Ishikawa (cell line): ENCODE data around the gene UBC.

ENCODE experiments used
- EP300 ChIP-seq: IDR thresholded peaks from 2 replicates; pipeline ENCODE4 v1.6.1; 2012; ENCODE audit warnings: borderline replicate concordance
- NFIC ChIP-seq: IDR thresholded peaks from 2 replicates; pipeline ENCODE4 v1.6.1; 2012

- no peak; the same call in 1 of the 2 replicates for TF ChIP-seq NFIC
- TF ChIP-seq EP300: peak; percentile 50; the same call in 1 of the 2 replicates
These were observed 3.6 kb upstream of the UBC start for GRCh38 chr12:124917841-124918621.
